GM19351 (cell line): ENCODE results near the gene TSPAN18.

Experiments used
- ATAC-seq: cut with Tn5 transposase; IDR thresholded peaks from one replicate; pipeline ENCODE4 v1.9.1; 2021; ENCODE audit warnings: mild to moderate bottlenecking, moderate library complexity; ENCODE audit not compliant: unreplicated experiment

The TSPAN18 gene

DNA sequence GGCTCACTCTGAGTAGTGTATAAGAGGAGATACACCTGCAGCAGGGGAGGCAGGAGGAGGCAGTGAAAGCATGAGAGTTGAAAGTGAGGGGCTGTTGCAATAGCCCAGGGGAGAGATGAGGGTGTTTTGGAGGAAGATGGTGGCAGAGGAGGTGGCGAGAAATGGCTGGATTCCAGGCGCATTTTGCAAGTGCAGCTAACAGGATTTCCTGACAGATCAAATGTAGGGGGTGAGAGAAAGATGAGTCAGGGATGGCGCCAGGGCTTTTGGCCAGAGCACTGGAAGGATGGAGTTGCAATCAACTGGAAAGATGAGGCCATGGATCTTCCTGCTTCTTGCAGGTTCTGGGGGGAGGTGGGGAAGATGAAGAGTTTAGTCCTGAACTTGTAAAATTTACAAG is 16.8 kb upstream of the TSPAN18 start:
- no peak for ATAC-seq

DNA sequence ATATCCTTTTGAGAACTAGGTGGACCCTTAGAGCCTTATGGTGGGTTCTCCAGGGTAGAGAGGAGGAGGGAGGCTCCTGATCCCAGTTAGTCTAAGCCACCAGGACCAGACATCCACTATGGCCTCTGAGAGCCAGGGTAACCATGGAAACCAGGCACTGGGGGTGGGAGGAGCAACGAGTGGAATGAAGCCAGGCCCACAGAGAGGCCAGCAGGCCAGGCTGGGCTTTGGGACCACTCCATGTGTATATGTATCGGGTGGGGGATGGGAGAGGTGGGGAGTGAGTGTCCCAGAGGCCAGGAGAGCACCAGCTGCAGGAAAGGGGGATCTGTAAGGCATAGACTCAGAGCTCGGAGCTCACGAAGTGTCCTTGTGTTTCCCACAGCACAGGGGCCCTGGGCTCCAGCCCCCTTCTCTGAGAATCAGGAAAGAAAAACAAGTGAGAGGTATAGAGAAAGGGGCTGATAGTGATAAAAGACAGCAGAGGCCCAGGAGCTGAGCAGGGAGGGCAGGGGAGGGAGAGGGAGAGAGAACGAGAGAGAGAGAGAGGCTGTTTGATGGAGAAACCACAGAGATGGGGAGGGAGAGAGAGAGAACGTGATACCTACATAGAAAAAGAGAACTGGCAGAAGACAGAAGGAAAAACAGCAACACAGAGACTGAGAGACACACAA is 15.5 kb upstream of the TSPAN18 start:
- no peak for ATAC-seq

DNA sequence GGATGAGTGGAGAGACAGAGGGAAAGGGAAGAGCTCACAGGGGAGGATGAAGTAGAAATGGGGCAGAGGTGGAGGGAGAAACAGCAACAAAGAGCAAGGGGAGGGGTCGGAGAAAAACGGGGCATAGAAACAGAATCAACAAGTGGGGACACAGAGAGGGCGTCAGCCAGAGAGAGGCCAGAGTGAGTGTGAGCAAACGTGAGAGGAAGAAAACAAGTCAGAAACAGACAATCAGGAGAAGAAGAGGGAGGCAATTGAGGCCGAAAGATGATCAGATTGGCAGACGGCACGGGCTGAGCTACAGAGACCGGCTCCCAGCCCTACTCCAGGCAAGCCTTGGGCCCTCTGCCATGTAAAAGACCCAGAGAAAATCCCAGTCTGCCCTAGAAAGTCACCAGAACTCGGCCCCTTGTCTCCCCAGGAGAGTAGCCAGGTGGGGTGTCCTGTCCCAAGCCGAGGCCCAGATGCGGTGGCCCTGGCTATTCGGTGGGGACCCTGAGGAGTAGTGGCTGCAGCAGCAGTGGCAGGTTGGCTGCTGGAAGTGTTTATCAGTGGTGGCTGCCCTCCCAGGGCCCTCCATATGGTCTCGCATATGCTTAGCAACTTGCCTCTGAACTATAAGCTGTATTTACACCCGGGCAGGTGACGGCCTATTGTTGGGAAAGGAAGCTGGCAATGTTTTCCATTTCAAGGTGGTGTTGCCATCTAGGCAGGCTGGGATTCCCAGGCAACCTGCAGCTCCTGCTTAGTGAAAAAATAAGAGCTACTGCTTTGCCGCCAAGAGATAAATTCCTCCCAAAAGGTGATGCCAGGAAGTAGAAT is 14.8 kb upstream of the TSPAN18 start:
- ATAC-seq = no peak

DNA sequence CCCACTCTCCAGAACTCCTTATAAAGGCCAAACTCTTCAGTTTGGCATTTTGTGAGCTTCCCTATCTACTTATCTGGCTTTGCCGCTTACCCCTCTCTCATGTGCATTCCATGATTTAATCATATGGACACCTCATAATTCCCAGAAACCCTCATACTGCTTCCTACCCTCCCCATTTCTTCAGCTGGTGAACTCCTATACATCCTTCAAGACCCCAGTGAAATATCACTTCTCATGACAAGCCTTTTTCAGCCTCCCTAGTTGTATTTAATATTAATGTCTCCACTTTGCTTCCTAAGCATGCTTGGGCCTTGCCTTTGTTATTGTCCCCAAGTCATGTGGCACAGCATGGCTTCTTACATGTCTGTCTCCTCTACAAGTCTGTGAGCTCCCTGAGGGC is 13.7 kb upstream of the TSPAN18 start:
- no peak for ATAC-seq

DNA sequence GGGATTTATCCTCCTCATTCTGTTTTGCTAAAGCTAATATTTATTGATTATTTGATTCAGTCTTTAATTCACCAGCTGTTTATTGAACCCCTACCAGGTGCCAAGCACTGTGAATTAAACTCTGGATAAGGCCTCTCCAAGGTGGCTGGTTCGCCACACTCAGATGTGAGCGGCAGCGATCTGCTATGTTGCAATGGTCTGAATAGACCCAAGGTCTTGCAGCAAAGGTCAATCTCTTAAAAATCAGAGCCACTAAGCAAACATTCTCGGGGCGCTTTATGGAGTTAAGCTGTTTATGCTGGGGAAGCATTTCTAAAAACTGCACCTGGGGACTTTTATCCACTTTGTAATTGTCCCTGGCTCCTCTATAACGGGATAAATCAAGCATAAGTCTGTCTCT is 10.5 kb upstream of the TSPAN18 start:
- no peak for ATAC-seq

DNA sequence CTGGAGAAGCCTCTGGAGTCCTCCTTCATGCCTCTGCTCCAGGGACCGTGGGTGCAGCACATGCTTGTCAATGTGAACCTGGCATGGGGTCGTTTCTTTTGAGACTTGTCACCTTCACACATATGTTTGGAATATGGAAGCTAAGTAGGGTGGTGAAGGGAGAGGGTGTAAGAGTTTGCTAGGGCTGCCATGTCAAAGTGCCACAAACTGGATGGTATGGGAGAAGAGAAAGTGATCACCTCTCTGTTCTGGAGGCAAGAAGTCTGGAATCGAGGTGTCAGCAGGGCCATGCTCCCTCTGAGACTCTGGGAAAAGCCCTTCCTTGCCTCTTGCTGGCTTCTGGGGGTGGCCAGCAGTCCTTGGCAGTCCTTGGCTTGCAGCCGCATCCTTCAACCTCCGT is 8.7 kb upstream of the TSPAN18 start:
- no peak for ATAC-seq

DNA sequence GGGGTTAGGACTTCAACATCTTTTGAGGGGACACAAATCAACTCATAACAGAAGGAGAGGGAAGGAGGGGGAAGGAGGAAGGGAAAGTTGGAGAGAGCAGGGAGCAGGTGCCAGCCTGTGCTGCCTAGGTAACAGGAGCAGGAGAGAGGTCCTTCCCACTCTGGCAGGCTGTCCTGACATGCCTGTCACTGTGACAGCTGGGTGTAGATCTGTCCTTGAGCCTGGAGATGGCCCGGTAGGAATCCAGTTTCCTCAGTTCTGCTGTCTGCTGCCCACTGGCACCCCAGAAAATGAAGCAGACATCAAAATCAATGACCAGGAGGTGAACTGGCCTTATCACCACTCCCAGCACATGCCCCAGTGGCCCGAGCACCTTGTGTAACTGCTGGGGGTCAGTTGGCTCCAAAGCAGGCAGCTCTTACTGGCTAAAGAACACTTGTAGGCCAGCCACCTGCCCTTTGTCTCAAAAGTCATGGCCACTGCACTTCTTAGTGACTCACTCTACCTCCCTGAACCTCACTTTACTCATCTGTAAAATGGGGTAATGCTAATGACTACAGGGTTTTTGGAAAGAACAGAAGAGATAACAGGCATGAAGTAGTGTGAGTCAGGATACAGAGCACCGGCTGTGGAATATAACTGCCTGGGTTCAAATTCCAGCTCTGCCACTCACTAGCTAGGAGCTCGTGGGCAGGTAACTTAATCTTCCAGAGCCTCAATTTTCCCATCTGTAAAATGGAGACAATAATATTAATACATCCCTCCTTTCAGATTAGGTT is 8.0 kb upstream of the TSPAN18 start:
- ATAC-seq = no peak

DNA sequence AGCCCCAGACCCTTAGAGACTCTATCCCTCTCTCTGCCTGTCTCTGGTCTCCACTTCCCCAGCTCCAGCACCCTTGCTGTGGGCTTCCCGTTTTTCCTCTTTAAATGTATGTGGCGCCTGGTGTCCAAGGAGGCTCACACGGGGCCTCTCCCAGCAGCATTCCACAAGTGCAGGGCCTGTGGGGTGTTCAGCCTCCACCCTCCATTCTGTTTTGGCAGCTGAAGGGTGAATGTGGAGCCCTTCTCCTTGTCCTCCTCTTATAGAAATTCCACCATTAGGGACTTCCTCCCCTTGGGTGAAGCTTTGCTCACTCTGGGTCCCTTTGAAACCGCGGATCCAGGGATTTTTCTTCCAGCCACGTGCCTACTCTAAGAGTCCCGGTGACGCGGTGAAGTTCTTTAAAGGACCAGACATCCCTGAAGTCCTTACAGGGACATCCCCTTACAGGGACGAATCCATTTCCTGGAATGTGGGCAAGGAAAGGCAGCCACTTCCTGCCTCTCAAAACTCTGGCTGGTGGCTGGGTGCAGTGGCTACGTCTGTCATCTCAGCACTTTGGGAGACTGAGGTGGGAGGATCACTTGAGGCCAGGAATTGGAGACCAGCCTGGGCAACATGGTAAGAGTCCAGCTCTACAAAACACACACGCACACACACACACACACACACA is 1.6 kb upstream of the TSPAN18 start:
- no peak for ATAC-seq

DNA sequence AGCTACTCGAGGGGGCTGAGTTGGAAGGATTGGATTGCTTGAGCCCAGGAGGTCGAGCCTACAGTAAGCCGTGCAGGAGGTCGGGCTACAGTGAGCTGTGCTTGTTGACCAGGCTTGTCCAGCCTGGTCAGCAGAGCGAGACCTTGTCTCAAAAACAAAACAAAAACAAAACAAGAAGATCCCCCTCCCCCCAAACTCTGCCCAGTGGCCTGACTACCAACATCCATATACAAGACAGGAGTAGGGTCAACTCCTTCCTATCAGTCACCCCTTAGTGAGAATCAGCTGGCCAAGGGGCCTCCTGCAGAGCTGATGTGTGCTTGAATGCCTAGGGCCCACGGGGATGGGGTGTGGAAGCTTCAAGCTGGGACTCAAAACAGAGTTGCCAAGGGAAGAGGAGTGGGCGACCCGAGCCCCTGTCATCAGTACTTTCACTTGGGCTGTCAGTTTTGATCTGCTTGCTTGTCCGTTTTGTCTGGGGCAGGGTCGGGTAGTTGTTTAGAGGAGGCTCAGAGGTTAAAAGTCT is 942 bp upstream of the TSPAN18 start:
- ATAC-seq = peak; percentile 6

DNA sequence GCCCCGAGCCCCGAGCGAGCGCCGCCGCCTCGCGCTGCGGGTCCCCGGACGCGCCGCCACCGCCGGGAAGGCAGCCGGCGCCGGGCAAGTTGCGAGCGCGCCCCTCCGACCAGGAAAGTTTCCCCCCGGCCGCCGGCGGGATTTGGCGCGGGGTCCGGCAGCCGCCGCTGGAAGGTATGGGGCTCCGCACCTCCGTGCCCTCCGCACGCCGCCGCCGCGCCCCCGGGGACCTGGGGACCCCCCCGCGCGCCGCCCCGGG is 281 bp downstream of the TSPAN18 start:
- ATAC-seq = no peak

DNA sequence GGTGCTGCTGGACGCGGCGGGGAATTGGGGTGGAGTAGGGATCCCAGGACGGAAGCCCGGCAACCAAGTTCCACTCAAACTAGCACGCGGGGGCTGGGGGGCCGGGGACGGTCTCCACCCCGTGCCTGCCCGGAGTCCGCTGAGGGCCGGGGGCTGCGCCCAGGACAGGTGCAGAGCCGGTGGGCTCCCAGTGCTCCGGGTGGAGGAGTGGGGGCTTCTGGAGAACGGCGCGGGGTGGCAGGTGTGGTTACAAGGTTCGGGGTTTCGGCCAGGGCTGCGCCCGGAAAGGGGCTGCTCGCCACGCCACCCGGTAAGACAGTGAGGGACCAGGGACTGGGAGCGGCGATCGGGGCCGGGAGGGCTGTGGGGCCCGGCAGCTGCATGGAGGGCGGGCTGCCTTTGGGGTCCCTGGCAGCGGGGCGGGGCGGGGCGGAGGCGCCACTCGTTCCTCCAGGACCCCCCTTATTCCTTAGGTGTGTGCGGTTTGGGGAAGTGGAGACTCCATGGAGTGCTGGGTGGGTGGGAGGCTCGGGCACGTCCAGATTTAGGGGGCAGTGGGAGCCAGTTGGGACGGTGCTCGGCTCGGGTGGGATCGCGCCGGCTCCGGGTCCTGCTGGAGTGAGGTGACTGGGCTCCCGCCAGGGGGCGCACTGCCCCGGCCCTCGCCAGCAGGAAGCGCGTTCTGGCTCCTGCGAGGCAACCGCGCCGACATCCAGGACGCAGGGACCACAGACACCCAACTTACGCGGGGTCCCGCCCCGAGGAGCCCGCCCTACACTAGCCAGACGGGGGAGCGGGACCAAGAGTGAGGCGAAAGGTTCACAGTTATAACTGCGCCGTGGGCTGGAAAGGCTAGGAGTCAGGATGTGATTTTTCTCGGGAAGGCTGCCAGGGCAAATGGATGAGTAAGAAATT is 868 bp downstream of the TSPAN18 start:
- peak; percentile 50 for ATAC-seq

DNA sequence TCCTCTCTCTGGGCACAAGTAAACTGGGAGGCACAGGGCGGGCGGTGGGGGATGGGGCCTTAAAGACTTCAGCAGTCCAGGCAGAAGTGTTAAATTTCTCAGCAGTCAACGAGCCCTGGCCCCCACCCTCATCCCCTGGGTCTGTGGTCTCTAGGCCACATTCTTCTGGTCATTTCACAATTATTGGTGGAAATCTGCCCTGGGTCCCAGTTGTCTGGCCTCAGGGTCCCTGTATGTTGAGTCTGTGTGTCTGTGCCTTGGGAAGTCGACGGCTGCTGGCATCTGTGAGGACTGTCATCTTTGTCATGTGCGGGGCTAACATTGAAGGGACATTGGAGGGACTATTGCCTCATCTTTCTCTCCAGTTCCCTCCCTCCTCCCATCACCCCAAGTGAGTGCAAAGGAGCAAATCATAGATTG is 1.7 kb downstream of the TSPAN18 start:
- ATAC-seq = no peak

DNA sequence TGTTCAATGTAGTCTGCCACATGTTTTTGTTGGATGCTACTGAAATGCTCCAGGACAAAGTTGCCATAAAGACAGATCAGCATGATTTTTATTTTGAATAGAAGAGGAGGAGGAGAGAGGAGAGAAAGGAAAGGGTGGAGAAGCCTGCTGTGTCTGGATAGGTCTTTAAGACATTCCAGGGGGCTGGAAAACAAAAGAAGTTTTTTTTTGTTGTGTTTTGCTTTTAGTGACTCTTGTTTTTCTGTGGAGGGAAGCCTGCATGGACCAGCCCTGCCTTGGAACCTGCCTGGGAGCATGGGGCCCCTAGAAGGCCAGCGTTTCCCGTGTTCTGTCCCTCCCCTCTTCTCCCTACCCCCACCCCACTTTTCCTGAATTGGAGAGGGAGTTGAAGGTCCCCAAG is 2.3 kb downstream of the TSPAN18 start:
- ATAC-seq = no peak

DNA sequence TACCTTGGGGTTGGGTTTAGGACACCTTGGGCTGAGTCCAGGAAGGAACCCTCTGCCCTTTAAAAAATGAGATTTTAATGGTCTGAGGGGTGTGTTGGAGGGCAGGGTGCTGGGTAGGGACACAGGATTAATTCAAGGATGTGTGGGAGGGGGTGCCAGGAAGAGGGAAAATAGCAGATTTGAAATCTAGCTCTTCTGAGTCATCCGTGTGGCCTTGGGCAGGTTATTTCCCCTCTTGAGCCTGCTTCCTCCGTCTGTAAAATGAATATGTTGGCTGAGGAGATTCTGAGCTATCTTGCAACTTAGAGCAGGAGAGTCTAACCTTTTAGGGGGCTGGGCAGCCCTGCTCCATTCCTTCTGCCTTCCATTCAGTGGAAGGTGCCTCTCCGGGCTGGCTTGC is 3.0 kb downstream of the TSPAN18 start:
- ATAC-seq = no peak

DNA sequence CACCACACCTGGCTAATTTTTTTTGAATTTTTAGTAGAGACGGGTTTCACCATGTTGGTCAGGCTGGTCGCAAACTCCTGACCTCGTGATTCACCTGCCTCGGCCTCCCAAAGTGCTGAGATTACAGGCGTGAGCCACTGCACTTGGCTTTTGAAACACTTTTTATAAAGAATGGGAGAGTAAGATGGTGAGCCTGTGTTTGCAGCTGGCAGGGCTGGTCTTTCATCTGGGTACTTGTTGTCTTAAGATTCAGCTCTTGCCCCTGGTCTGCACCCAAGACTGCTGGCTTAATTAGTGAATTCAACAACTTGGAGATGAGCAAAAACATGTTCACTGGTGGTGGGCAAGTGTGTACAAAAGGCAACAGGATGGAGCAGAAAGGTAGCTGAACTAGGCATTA is 4.0 kb downstream of the TSPAN18 start:
- no peak for ATAC-seq

DNA sequence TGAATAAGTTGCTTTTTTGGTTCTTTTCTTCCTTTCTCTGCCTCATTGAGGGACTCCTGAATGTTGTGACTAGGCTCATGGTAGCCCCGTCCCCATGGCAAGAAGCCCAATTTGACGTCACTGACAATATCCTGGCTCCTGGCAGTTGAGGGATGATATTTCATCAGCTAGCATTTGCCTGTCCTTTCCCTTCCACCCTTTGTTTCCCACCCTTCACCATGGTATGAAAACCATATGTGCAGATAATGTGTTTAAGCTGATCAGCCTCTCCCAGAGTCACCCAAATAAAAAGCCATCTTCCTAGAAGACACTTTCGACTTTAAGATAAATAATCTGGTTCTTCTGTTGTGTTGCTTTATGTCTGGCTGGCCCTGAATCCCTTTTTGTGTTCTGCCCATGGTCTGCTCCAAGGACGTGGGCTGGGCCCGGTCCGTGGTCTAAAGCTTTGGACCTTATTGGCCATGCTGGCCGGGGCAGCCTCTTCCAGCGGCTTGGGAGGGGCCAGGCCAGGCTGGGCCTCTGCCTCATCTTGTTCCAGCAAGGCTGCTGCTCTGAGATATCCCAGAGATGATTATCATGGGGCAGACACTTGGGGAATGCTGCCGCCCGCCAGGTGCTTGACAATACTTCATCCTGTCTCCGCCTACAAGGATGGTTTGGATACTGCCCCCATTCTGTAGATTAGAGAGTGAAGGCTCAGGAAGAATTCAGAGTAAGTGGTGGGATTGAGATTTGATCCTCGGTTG is 5.1 kb downstream of the TSPAN18 start:
- ATAC-seq = no peak

DNA sequence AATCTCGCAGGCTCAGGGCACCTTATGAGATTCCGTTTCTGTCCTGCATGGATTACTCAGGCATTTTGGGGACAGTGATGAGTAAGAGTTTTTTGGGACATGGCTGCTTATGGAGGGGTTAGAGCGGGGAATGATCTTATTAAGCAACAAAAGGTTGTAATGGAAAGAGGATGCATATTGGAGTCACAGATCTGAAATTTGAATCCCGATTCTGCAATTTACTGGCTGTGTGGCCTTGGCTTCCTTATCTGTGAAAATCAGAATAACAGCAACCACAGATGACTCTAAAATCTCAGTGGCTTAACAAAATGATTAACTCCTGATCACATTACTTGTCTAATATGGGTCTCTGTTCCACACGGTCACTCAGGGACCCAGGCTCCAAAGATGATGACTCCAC is 5.8 kb downstream of the TSPAN18 start:
- ATAC-seq = no peak

DNA sequence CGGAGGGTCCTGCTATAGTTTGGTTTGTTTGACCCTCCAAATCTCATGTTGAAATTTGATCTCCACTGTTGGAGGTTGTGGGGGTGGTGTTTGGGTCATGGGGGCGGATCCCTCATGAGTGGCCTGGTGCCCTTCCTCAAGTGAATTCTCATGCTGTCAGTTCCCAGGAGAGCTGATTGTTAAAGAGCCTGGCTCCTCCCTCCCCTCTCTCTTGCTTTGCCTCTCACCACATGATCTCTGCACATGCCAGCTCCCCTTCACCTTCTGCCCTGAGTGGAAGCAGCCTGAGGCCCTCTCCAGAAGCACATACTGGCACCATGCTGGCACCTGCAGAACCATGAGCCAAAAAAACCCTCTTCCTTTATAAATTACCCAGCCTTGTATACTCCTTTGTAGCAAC is 7.1 kb downstream of the TSPAN18 start:
- ATAC-seq = no peak

DNA sequence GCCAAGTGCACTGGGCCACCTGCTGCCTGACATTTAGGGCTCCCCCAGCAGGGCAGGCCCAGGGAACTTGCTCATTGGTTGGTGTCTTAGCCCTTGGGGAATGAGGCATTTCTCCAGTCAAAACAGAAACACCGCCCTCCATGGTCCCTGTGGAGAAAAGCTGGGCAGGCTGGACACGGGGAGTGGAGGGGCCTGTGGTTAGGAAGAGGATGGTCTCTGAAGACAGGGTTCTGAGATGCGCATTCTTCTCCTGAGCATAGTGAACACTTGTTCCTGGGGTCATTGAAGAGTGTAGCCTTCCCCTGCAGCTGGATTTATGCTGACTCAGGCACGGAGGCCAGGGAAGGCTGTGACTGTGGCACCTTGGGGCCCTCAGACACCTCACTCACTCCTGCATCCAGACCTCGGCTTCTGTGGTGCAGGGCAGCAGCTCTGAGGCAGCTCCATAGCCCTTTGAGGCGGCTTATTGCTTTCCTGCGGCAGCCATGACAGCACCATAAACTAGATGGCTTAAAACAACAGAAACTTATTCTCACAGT is 8.2 kb downstream of the TSPAN18 start:
- ATAC-seq = no peak
